Liver (tissue), 9 donors: ENCODE measurements around the gene SUPT6H. TPM values are rescaled to one million over a fixed set of nuclear protein-coding genes. Genes with fewer than 3 reads are reported as not detected.

ENCODE experiments used
- DNase-seq: peaks from one replicate; pipeline ENCODE4 v3.0.0-alpha.2; 2017; ENCODE audit warnings: low spot score
- H3K27ac ChIP-seq, 2 donors: one replicate each; pipeline ENCODE4 v1.7.0; 2013; ENCODE audit warnings: inconsistent platforms in 2 of 2, low read length in 2 of 2, control low read depth in 1 of 2, low read depth in 1 of 2, mild to moderate bottlenecking in 1 of 2
- H3K27me3 ChIP-seq, 4 donors: one replicate each; pipeline versions ENCODE4 v1.6.1 to v1.7.0; 2013; ENCODE audit warnings: low read length in 3 of 4, inconsistent platforms in 1 of 4, mild to moderate bottlenecking in 1 of 4, moderate library complexity in 1 of 4; ENCODE audit not compliant: control insufficient read depth in 4 of 4, insufficient read depth in 4 of 4
- H3K36me3 ChIP-seq, 4 donors: one replicate each; pipeline versions ENCODE4 v1.6.1 to v1.7.0; 2013; ENCODE audit warnings: low read length in 3 of 4, mild to moderate bottlenecking in 3 of 4, low read depth in 1 of 4, moderate library complexity in 1 of 4; ENCODE audit not compliant: control insufficient read depth in 4 of 4, insufficient read depth in 3 of 4
- H3K4me1 ChIP-seq, 4 donors: one replicate each; pipeline versions ENCODE4 v1.6.1 to v1.7.0; 2013; ENCODE audit warnings: low read length in 3 of 4, mild to moderate bottlenecking in 3 of 4, moderate library complexity in 1 of 4; ENCODE audit not compliant: control insufficient read depth in 4 of 4, insufficient read depth in 4 of 4
- H3K4me3 ChIP-seq, 3 donors: one replicate each; pipeline versions ENCODE4 v1.6.1 to v1.7.0; 2013; ENCODE audit warnings: low read length in 3 of 3, control low read depth in 1 of 3, low read depth in 1 of 3, mild to moderate bottlenecking in 1 of 3
- H3K9ac ChIP-seq, 2 donors: one replicate each; pipeline ENCODE4 v1.7.0; 2013; ENCODE audit warnings: low read length in 2 of 2, mild to moderate bottlenecking in 2 of 2, moderate library complexity in 2 of 2, control low read depth in 1 of 2, low read depth in 1 of 2
- H3K9me3 ChIP-seq, 4 donors: one replicate each; pipeline versions ENCODE4 v1.6.1 to v1.7.0; 2013; ENCODE audit warnings: low read length in 3 of 4; ENCODE audit not compliant: control insufficient read depth in 4 of 4
- ATF3 ChIP-seq: IDR thresholded peaks from 2 replicates; pipeline ENCODE4 v1.6.1; 2016; ENCODE audit warnings: antibody characterized with exemption
- CTCF ChIP-seq: fragments of 150-350 bp; IDR thresholded peaks from 2 replicates; pipeline ENCODE4 v1.5.1; 2017; ENCODE audit warnings: improper control_type of control experiment, low read depth, low read length; ENCODE audit not compliant: missing input control
- EGR1 ChIP-seq, 2 donors: IDR thresholded peaks; 2 replicates each; pipeline ENCODE4 v1.6.1; 2016 to 2018; ENCODE audit warnings: antibody characterized with exemption in 2 of 2, low read depth in 2 of 2
- FOXA1 ChIP-seq: IDR thresholded peaks from 2 replicates; pipeline ENCODE4 v1.6.1; 2016; ENCODE audit warnings: antibody characterized with exemption
- FOXA2 ChIP-seq: IDR thresholded peaks from 2 replicates; pipeline ENCODE4 v1.6.1; 2016; ENCODE audit warnings: antibody characterized with exemption
- GABPA ChIP-seq, 2 donors: IDR thresholded peaks in 1 of 2; conservative IDR thresholded peaks in 1 of 2; 2 replicates each; pipeline ENCODE4 v1.6.1; 2016; ENCODE audit warnings: antibody characterized with exemption in 2 of 2, mild to moderate bottlenecking in 1 of 2, moderate library complexity in 1 of 2
- HNF4A ChIP-seq, 2 donors: conservative IDR thresholded peaks; 2 replicates each; pipeline ENCODE4 v1.6.1; 2016; ENCODE audit warnings: antibody characterized with exemption in 2 of 2, mild to moderate bottlenecking in 2 of 2
- HNF4G ChIP-seq: IDR thresholded peaks from 2 replicates; pipeline ENCODE4 v1.6.1; 2016; ENCODE audit warnings: antibody characterized with exemption
- NR2F2 ChIP-seq: IDR thresholded peaks from 2 replicates; pipeline ENCODE4 v1.6.1; 2016; ENCODE audit warnings: antibody characterized with exemption
- RAD21 ChIP-seq, 2 donors: IDR thresholded peaks; 2 replicates each; pipeline ENCODE4 v1.6.1; 2016; ENCODE audit warnings: antibody characterized with exemption in 2 of 2, mild to moderate bottlenecking in 2 of 2
- RXRA ChIP-seq, 2 donors: IDR thresholded peaks; 2 replicates each; pipeline ENCODE4 v1.6.1; 2017 to 2018; ENCODE audit warnings: antibody characterized with exemption in 2 of 2, mild to moderate bottlenecking in 1 of 2
- SP1 ChIP-seq: IDR thresholded peaks from 2 replicates; pipeline ENCODE4 v1.6.1; 2018; ENCODE audit warnings: antibody characterized with exemption, mild to moderate bottlenecking
- TAF1 ChIP-seq: conservative IDR thresholded peaks from 2 replicates; pipeline ENCODE4 v1.6.1; 2016; ENCODE audit warnings: antibody characterized with exemption, mild to moderate bottlenecking
- YY1 ChIP-seq: IDR thresholded peaks from 2 replicates; pipeline ENCODE4 v1.6.1; 2016; ENCODE audit warnings: antibody characterized with exemption, mild to moderate bottlenecking
- WGBS: extraction: QIAGEN DNeasy Blood & Tissue Kit; methylation state at CpG from one replicate; pipeline ENCODE4 v1.1.7; 2013; 5-methylcytosine and 5-hydroxymethylcytosine counted together
- polyA plus RNA-seq, 2 donors: library from polyadenylated mRNA; stranded (reverse) in 1 of 2; unstranded in 1 of 2; fragments of 200-250 nt in 1 of 2; fragments of >200 nt in 1 of 2; fragmentation: Nextera tagmentation in 1 of 2; extraction: Ambion mirVana in 1 of 2; gene quantifications; one replicate each; pipeline versions ENCODE4 v1.2.1 to v1.2.3, GENCODE V29; 2013 to 2015
- total RNA-seq, 2 donors: library from RNA; depleted of rRNA; stranded (reverse); fragments of >200 nt; gene quantifications; one replicate each; pipeline ENCODE4 v1.2.3, GENCODE V29; 2014
- TF ChIP-seq, protein P1 (sequence below): IDR thresholded peaks from 2 replicates; pipeline ENCODE4 v1.6.1; 2016; ENCODE audit warnings: antibody characterized with exemption
- TF ChIP-seq, protein P2 (sequence below): IDR thresholded peaks from 2 replicates; pipeline ENCODE4 v1.6.1; 2016; ENCODE audit warnings: antibody characterized with exemption
- TF ChIP-seq, protein P3 (sequence below): IDR thresholded peaks from 2 replicates; pipeline ENCODE4 v1.6.1; 2016; ENCODE audit warnings: antibody characterized with exemption, mild to moderate bottlenecking
- donor health status: healthy.
- donor health status: healthy.
- donor health status: healthy.
- donor health status: healthy.
- donor health status: healthy.

SUPT6H gene
- total and polyA plus RNA-seq, 4 donors, result 10.6 to 59.1 (median 30.3) TPM

DNA sequence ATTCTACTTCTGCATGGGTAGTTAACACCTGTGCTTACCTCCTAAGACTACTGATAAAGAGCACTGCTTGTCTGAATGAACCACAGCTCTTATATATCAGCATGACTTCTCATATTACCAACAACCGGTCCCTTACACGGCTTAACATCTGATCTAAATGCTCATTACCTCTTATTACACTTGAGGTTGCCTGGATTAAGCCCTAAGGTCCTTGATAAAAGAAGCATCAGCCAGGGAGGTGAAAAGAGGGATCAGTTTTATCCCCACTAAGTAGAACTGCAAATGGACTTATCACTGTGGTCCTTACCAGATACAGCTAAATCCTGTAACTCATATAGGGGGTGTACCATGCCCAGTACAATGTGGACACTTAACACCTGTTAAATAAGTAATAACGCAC is 39.8 kb upstream of the SUPT6H start:
- Histone ChIP-seq H3K4me3 (no peak overlapping the region), H3K27me3 (no peaks in the 10 kb centered on the region), H3K4me1 (peaks cover 8 to 38% (median 30%) of the 10 kb centered on the region in 4 donors), H3K9me3 (no peaks in the 10 kb centered on the region), H3K36me3 (peaks cover 5 to 46% (median 41%) of the 10 kb centered on the region in 4 donors), H3K27ac (no peak overlapping the region), H3K9ac (no peak overlapping the region)
- WGBS, result 96% methylated on average over 3 of the region's 3 CpGs
- TF ChIP-seq CTCF, result no peak
- TF ChIP-seq, protein P1, sequence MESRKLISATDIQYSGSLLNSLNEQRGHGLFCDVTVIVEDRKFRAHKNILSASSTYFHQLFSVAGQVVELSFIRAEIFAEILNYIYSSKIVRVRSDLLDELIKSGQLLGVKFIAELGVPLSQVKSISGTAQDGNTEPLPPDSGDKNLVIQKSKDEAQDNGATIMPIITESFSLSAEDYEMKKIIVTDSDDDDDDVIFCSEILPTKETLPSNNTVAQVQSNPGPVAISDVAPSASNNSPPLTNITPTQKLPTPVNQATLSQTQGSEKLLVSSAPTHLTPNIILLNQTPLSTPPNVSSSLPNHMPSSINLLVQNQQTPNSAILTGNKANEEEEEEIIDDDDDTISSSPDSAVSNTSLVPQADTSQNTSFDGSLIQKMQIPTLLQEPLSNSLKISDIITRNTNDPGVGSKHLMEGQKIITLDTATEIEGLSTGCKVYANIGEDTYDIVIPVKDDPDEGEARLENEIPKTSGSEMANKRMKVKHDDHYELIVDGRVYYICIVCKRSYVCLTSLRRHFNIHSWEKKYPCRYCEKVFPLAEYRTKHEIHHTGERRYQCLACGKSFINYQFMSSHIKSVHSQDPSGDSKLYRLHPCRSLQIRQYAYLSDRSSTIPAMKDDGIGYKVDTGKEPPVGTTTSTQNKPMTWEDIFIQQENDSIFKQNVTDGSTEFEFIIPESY, result no peak
- TF ChIP-seq NR2F2, result no peak
- no peak for TF ChIP-seq GABPA (IDR thresholded peaks at IDR 0.05 in 1 of 2, conservative IDR thresholded peaks at IDR 0.05 in 1 of 2)
- TF ChIP-seq, protein P2, sequence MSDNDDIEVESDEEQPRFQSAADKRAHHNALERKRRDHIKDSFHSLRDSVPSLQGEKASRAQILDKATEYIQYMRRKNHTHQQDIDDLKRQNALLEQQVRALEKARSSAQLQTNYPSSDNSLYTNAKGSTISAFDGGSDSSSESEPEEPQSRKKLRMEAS, result no peak
- no peak for TF ChIP-seq RXRA (IDR thresholded peaks at IDR 0.05)
- TF ChIP-seq TAF1, result no peak
- no peak for TF ChIP-seq ATF3
- TF ChIP-seq EGR1 (IDR thresholded peaks at IDR 0.05; ENCODE audit: low read depth in 2 of 2), result no peak
- TF ChIP-seq YY1, result no peak
- no peak for TF ChIP-seq HNF4A (conservative IDR thresholded peaks at IDR 0.05)
- TF ChIP-seq, protein P3, sequence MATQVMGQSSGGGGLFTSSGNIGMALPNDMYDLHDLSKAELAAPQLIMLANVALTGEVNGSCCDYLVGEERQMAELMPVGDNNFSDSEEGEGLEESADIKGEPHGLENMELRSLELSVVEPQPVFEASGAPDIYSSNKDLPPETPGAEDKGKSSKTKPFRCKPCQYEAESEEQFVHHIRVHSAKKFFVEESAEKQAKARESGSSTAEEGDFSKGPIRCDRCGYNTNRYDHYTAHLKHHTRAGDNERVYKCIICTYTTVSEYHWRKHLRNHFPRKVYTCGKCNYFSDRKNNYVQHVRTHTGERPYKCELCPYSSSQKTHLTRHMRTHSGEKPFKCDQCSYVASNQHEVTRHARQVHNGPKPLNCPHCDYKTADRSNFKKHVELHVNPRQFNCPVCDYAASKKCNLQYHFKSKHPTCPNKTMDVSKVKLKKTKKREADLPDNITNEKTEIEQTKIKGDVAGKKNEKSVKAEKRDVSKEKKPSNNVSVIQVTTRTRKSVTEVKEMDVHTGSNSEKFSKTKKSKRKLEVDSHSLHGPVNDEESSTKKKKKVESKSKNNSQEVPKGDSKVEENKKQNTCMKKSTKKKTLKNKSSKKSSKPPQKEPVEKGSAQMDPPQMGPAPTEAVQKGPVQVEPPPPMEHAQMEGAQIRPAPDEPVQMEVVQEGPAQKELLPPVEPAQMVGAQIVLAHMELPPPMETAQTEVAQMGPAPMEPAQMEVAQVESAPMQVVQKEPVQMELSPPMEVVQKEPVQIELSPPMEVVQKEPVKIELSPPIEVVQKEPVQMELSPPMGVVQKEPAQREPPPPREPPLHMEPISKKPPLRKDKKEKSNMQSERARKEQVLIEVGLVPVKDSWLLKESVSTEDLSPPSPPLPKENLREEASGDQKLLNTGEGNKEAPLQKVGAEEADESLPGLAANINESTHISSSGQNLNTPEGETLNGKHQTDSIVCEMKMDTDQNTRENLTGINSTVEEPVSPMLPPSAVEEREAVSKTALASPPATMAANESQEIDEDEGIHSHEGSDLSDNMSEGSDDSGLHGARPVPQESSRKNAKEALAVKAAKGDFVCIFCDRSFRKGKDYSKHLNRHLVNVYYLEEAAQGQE, result no peak
- no peak for TF ChIP-seq HNF4G
- no peak for TF ChIP-seq FOXA1
- no peak for TF ChIP-seq FOXA2
- TF ChIP-seq RAD21 (IDR thresholded peaks at IDR 0.05), result no peak
- DNase-seq, result no peak

GRCh38 chr17:28623696-28624095 is 38.3 kb upstream of the SUPT6H start:
- TF ChIP-seq CTCF (no peak), HNF4G (no peak), SP1 (no peak), RAD21 (IDR thresholded peaks at IDR 0.05) (no peak), HNF4A (conservative IDR thresholded peaks at IDR 0.05) (no peak), RXRA (IDR thresholded peaks at IDR 0.05) (no peak), YY1 (no peak), GABPA (IDR thresholded peaks at IDR 0.05 in 1 of 2, conservative IDR thresholded peaks at IDR 0.05 in 1 of 2) (no peak), EGR1 (IDR thresholded peaks at IDR 0.05; ENCODE audit: low read depth in 2 of 2) (no peak), FOXA1 (no peak), TAF1 (no peak)
- TF ChIP-seq, protein P2, result no peak
- peaks cover 3 to 38% (median 36%) of the 10 kb centered on the region in 4 donors for H3K36me3 ChIP-seq
- 60% methylated on average over 4 of the region's 4 CpGs for WGBS
- no peaks in the 10 kb centered on the region for H3K27me3 ChIP-seq
- DNase-seq, result no peak
- no peaks in the 10 kb centered on the region for H3K9me3 ChIP-seq
- peak overlapping the region in 1 of 3 donors; percentile 4 for H3K4me3 ChIP-seq
- no peak overlapping the region for H3K9ac ChIP-seq
- peak overlapping the region; percentile 58 to 86 for H3K27ac ChIP-seq
- peaks cover 11 to 40% (median 33%) of the 10 kb centered on the region in 4 donors for H3K4me1 ChIP-seq
